DMS79 treated with DMSO at 0.1 percent for 48 hours (cell line): ENCODE measurements around the gene UROD.
"Not testable (repeated sequence)": the region's sequence is repeated elsewhere in the genome, so short reads cannot be mapped to it uniquely, and the experiment has no call there.

Source experiments
- DNase-seq: peaks from one replicate; lab custom pipeline; 2025; lab: John Stamatoyannopoulos, UW

Gene UROD

DNA sequence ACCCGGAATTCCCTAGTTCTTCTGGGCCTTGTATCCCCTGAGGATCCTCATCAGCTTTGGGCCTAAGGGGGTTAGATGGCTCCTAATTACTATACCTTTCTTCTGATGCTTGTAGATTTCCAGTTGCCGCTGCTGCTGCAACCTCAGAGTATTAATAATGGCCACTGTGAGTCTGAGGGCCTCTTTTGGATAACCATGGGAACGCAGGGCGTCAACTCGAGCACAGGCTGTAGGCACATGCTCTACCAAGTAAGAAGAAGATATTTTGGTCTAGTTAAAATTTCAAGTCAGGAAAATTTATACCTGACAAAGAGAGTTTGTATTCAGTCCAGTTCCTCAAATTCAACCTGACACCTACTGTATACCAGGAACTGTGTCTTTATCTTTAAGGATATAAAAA lies 28.2 kb downstream of the UROD start:
- no peak for DNase-seq

DNA sequence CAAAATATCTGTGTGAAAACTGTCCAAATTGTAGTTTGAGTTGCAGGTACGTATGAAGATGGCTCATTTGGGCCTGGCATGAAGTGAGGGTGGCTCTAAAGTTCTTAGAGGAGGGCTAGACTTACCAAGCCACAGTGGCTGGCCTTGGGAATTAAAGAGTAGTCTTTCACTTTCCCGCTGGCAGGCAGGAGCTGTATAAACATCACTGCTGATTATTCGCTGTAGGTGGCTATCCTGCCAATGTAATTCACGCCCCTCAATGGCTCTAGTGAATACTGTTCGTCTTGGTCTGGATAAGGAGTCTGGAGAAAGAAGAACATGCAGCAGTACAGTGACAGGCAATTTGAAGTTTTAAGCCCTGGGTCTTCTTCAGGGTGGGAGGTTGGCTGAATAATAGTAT lies 31.0 kb downstream of the UROD start:
- no peak for DNase-seq

DNA sequence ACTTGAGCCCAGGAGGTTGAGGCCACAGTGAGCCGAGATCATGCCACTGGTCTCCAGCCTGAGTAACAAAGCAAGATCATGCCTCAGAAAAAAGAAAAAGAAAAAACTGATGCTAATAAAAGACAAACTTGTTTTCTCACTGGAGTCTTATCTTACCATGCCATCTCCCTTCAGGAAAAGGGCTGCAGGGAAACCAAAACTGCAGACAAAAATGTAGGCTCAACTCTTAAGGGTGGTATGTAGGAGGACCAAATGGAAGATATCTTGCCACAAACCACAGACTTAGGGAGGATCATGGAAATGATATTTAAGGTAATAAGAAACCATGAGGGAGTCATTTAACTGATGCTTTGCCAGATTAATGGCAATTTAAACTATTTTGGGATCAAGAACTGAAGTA lies 32.9 kb downstream of the UROD start:
- DNase-seq: no peak

DNA sequence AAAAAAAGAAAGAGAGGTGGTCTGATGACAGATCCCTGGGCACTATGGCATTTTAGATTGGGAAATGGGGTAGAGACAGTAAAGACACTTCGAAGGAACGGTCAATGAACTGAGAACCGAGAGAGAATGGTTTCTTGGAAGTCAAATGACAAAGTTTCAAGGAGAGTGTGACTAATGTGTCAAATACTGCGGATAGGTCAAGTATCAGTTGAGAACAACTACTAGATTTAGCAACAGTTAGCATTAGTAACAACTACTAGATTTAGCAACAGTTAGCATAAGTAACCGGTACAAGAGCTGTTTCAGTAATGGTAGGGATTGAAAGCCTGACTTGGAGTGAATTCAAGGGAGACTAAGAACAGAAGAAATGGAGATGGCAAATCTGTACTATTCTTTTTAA lies 35.0 kb downstream of the UROD start:
- DNase-seq: no peak

DNA sequence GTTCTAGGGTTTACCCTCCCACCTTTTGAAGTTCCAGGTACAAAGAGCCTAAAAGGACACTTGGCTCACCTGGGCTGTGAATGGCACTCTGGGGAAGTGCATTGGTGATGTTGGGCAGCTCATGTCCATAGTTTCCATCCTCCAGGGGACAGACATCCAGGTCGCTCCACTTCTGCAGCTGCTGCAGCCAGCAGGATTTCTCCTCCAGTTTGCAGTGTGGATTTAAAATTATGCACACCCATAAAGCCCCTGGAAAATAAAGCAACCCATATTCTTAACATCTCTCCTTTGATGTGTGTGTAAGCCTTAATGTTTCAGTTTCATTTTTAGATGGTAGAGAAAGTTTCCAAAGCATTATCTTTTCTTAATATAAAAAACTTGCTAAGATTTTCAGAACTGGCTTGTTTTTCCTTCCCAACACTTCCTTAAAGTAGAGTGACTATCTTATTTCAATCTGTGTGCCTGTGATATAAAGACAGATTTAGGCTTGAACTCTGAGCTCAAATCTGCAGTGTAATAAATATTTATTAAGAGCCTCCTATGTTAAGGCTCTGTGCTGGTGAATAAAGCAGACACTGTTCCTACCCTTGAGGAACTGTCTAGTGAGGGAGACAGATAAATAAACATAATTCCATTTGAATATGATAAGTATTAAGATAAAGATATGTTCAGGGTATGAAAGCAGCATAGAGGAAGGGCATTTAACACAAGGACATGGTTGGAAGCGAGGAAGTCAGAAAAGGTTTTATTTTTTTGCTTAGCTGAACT lies 39.1 kb downstream of the UROD start:
- no peak for DNase-seq

DNA sequence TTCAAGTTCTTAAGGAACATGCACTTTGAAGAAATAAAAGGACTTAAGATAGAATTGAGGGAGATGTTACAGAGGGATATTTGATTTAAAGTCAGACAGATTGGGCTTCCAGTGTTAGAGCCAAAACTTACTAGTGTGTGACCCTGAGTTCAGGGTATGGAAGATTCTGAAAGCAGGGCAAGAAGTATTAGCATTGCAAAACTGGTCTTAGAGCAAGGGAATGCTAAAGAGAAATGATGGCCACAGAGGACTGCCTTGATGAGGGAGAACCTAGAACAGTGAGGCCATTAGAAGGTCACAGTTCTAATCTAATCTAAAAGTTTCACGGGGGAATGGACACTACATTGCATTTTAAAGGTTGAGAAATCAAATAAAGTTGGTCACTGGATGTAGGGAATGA lies 45.5 kb downstream of the UROD start:
- no peak for DNase-seq

DNA sequence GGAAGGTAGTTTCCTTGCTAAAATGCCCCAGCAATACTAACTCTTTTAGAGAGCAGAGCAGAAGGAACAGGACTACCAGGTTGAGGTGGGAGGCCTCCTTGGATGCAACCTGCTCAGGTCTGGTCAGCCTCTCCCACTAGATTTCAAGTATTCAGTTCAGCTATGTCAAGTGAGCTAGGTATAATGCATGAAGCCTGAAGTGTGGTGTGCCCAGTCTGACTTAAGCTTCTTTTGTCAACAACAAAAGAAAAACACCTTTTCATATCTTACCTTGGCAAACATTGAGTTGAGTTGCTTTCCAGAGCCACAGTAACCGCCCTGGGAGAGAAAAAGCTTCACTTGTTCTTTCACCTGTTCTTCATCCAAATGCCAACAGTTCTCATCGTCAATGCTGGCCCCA lies 47.8 kb downstream of the UROD start:
- DNase-seq: no peak

DNA sequence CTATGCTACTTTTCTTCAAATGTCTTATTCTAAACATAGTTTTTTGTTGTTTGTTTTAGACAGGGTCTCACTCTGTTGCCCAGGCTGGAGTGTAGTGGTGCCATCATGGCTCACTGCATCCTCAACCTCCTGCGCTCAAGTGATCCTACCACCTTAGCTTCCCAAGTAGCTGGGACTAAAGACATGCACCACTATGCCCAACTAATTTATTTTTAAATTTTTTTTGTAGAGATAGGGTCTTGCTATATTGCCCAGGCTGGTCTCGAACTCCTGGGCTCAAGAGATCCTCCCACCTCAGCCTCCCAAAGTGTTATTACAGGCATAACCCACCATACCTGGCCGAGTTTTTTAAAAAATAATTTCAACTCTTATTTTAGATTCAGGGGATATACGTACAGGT lies 50.4 kb downstream of the UROD start:
- DNase-seq: not testable (repeated sequence)

DNA sequence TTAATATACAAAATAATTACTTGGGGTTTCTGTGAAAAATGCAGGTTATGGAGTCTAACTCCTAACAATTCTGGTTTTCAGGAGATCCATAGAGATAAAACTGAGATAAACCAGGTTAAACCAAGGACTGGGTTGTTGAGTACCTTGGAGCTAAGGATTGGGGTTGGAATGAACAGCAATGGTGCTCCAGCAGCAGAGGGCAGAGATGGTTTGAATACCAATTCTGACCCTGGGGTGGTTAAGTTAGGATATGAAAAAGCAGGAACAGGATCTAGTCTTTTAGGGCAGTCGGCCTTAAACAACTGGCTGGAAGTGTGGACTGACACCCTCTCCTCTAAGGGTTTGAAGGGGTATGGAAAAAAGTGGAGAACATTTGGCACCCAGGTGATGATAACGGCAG lies 53.0 kb downstream of the UROD start:
- DNase-seq: no peak
